AG09309 (cell line): ENCODE results near the gene METTL25B.
A peak's percentile ranks its signal among the peaks of the same experiment; 100 is the strongest.

Experiments
- DNase-seq: peaks from one replicate; pipeline ENCODE4 v3.0.0-alpha.2; 2010; ENCODE audit warnings: low read depth
- H3K4me3 ChIP-seq: 2 replicates; pipeline ENCODE4 v1.5.1; 2011; ENCODE audit warnings: mild to moderate bottlenecking, low read depth, low read length, moderate library complexity; ENCODE audit not compliant: control insufficient read depth
- CTCF ChIP-seq: IDR thresholded peaks from 2 replicates; pipeline ENCODE4 v1.5.1; 2011; ENCODE audit warnings: mild to moderate bottlenecking, low read depth, low read length, inconsistent platforms; ENCODE audit not compliant: insufficient read depth, control insufficient read depth; ENCODE audit errors: missing control alignments

The METTL25B gene

GRCh38 chr1:156738407-156738806, 10.1 kb downstream of the METTL25B start:
- TF ChIP-seq CTCF, result no peak

GRCh38 chr1:156738916-156739315, 10.6 kb downstream of the METTL25B start:
- no peak for TF ChIP-seq CTCF
- H3K4me3 ChIP-seq, result no peak overlapping the region
- no peak for DNase-seq

More at GRCh38 chr1:156738407-156738806, 10.1 kb downstream of the METTL25B start:
- no peak for DNase-seq
- no peak overlapping the region for H3K4me3 ChIP-seq

- no peak for TF ChIP-seq CTCF
- H3K4me3 ChIP-seq, result peak overlapping the region; percentile 78
- DNase-seq, result no peak
Measured at GRCh38 chr1:156740237-156740740, 12.0 kb downstream of the METTL25B start.

- no peak for TF ChIP-seq CTCF
- peak within 1 kb of the TSS; percentile 78 for H3K4me3 ChIP-seq
- DNase-seq, result peak; percentile 98
Measured at GRCh38 chr1:156740741-156741480, 12.6 kb downstream of the METTL25B start, which contains the start of gene MRPL24. Gene MRPL24, minus strand, starts transcription at chr1:156741088. Its CDS starts 2,384 bp downstream, at chr1:156738704.

- no peak for TF ChIP-seq CTCF
- no peak for DNase-seq
- no peak overlapping the region for H3K4me3 ChIP-seq
Measured at GRCh38 chr1:156741481-156741983, 13.3 kb downstream of the METTL25B start.

- no peak for TF ChIP-seq CTCF
- DNase-seq, result no peak
- no peak overlapping the region for H3K4me3 ChIP-seq
Measured at GRCh38 chr1:156742017-156742416, 13.7 kb downstream of the METTL25B start.

- TF ChIP-seq CTCF, result no peak
- DNase-seq, result no peak
- H3K4me3 ChIP-seq, result no peak overlapping the region
Measured at GRCh38 chr1:156742801-156743200, 14.5 kb downstream of the METTL25B start.
